ENCODE measurements around the gene TBC1D28.
"Not testable (repeated sequence)": the region's sequence is repeated elsewhere in the genome, so short reads cannot be mapped to it uniquely, and the experiment has no call there.

The TBC1D28 gene

GRCh38 chr17:18644291-18644690 is at the start of gene TBC1D28:
Gene TBC1D28 (minus strand): TSS chr17:18644391. CDS start chr17:18641352, 3,039 bp downstream.
- not testable (repeated sequence) for DNase-seq

- not testable (repeated sequence) for DNase-seq
Observed at GRCh38 chr17:18682668-18683067, 38.5 kb upstream of the TBC1D28 start.

- peak; percentile 48 for DNase-seq
Observed at GRCh38 chr17:18681767-18682571, 37.8 kb upstream of the TBC1D28 start, which contains the start of gene FOXO3B. Gene FOXO3B (minus strand): TSS chr17:18682314. CDS start chr17:18681651, 663 bp downstream.

- not testable (repeated sequence) for DNase-seq
Observed at GRCh38 chr17:18677381-18677780, 33.2 kb upstream of the TBC1D28 start.

- DNase-seq = not testable (repeated sequence)
Observed at GRCh38 chr17:18676928-18677327, 32.7 kb upstream of the TBC1D28 start.

- DNase-seq = not testable (repeated sequence)
Observed at GRCh38 chr17:18672395-18673227, 28.4 kb upstream of the TBC1D28 start.

- not testable (repeated sequence) for DNase-seq
Observed at GRCh38 chr17:18668625-18669024, 24.4 kb upstream of the TBC1D28 start.

- not testable (repeated sequence) for DNase-seq
Observed at GRCh38 chr17:18667535-18667934, 23.3 kb upstream of the TBC1D28 start.

- DNase-seq = not testable (repeated sequence)
Observed at GRCh38 chr17:18666326-18666725, 22.1 kb upstream of the TBC1D28 start.

- not testable (repeated sequence) for DNase-seq
Observed at GRCh38 chr17:18661924-18662624, 17.9 kb upstream of the TBC1D28 start.

- not testable (repeated sequence) for DNase-seq
Observed at GRCh38 chr17:18650094-18650493, 5.9 kb upstream of the TBC1D28 start.

GRCh38 chr17:18643124-18643523 is 1.1 kb downstream of the TBC1D28 start:
- not testable (repeated sequence) for DNase-seq

GRCh38 chr17:18638357-18638756 is 5.8 kb downstream of the TBC1D28 start:
- DNase-seq = not testable (repeated sequence)

- DNase-seq = not testable (repeated sequence)
Observed at GRCh38 chr17:18636237-18636636, 8.0 kb downstream of the TBC1D28 start.

GRCh38 chr17:18635773-18636172 is 8.4 kb downstream of the TBC1D28 start:
- not testable (repeated sequence) for DNase-seq

- not testable (repeated sequence) for DNase-seq
Observed at GRCh38 chr17:18634550-18635263, 9.5 kb downstream of the TBC1D28 start.

GRCh38 chr17:18626152-18626870 is 17.9 kb downstream of the TBC1D28 start:
- no peak for DNase-seq

- peak; percentile 4 for DNase-seq
Observed at GRCh38 chr17:18625509-18626104, 18.6 kb downstream of the TBC1D28 start.

GRCh38 chr17:18624862-18625501 is 19.2 kb downstream of the TBC1D28 start:
- not testable (repeated sequence) for DNase-seq

- not testable (repeated sequence) for DNase-seq
Observed at GRCh38 chr17:18617613-18618012, 26.6 kb downstream of the TBC1D28 start.

All from NCI-H2029 treated with DMSO at 0.1 percent for 48 hours (cell line).